Endothelial cell of umbilical vein (primary cell): ENCODE data around the gene RPS14. TPM values are rescaled to one million over a fixed set of nuclear protein-coding genes. Genes with fewer than 3 reads are reported as not detected.

ENCODE experiments used
- BruUV-seq: library from RNA; stranded (reverse); fragments of 400-500 nt; replicated peaks from 2 replicates; lab custom pipeline; 2021; lab: Mats Ljungman, UMichigan
- CTCF ChIA-PET: fragments of 300-600, 350-600 bp; sonication (Branson Sonifier 250); formaldehyde crosslinking; loops from one replicate; lab custom pipeline; 2021; ENCODE audit warnings: antibody characterized with exemption, inconsistent platforms; lab: Charles Lee
- POLR2A ChIA-PET: fragments of 300-600, 350-600 bp; sonication (Branson Sonifier 250); formaldehyde crosslinking; loops from one replicate; lab custom pipeline; 2021; ENCODE audit warnings: antibody characterized with exemption, inconsistent platforms; lab: Charles Lee
- DNase-seq: peaks from one replicate; pipeline ENCODE4 v3.0.0-alpha.2; 2011; ENCODE audit warnings: low read depth, low spot score
- FAIRE-seq: peaks from 2 replicates; lab custom pipeline; 2011; peaks lifted over from hg19 to GRCh38; lab: Jason Lieb, UNC
- H2AFZ ChIP-seq: 2 replicates; pipeline ENCODE4 v1.6.0; 2012; ENCODE audit warnings: low read depth, low read length, control low read depth, inconsistent platforms
- H3K27ac ChIP-seq: 2 replicates; pipeline ENCODE4 v1.5.1; 2011; ENCODE audit warnings: low read depth, mild to moderate bottlenecking, control low read depth, low read length, moderate library complexity; ENCODE audit not compliant: insufficient read depth
- H3K27me3 ChIP-seq, 2 experiments: 2 replicates each; pipeline versions ENCODE4 v1.6.0 to v1.6.1; 2011; ENCODE audit warnings: low read length in 2 of 2, mixed read lengths in 1 of 2; ENCODE audit not compliant: control insufficient read depth in 2 of 2, insufficient read depth in 2 of 2
- H3K36me3 ChIP-seq, 2 experiments: 2 replicates in 1 of 2; 3 replicates in 1 of 2; pipeline ENCODE4 v1.5.1; 2011; ENCODE audit warnings: low read length in 2 of 2, mild to moderate bottlenecking in 1 of 2, moderate library complexity in 1 of 2; ENCODE audit not compliant: control insufficient read depth in 2 of 2, insufficient read depth in 2 of 2; ENCODE audit errors: extremely low read depth in 1 of 2
- H3K4me1 ChIP-seq: 3 replicates; pipeline ENCODE4 v1.5.1; 2011; ENCODE audit warnings: mild to moderate bottlenecking, low read length; ENCODE audit not compliant: control insufficient read depth, insufficient read depth; ENCODE audit errors: extremely low read depth
- H3K4me2 ChIP-seq: 2 replicates; pipeline ENCODE4 v1.6.1; 2011; ENCODE audit warnings: low read length, control low read depth, mixed read lengths; ENCODE audit not compliant: insufficient read depth
- H3K4me3 ChIP-seq, 3 experiments: fragments of 200-600 bp in 1 of 3; sonication (generic), shearing (Covaris generic) in 1 of 3; replicated peaks in 1 of 3; 2 replicates each; pipeline ENCODE4 v1.5.1; 2011 to 2016; ENCODE audit warnings: control low read depth in 3 of 3, low read length in 3 of 3, mild to moderate bottlenecking in 2 of 3, inconsistent platforms in 1 of 3, low read depth in 1 of 3, moderate library complexity in 1 of 3; ENCODE audit not compliant: insufficient read depth in 1 of 3
- H3K79me2 ChIP-seq: 2 replicates; pipeline ENCODE4 v1.6.0; 2012; ENCODE audit warnings: low read length, inconsistent platforms; ENCODE audit not compliant: control insufficient read depth, insufficient read depth
- H3K9ac ChIP-seq: replicated peaks from 2 replicates; pipeline ENCODE3; 2011; ENCODE audit warnings: low read length, control low read depth; ENCODE audit not compliant: insufficient read depth; ENCODE audit errors: extremely low read depth
- H3K9me1 ChIP-seq: replicated peaks from 3 replicates; pipeline ENCODE4 v1.6.0; 2011; ENCODE audit warnings: mild to moderate bottlenecking, low read length; ENCODE audit not compliant: control insufficient read depth, insufficient read depth; ENCODE audit errors: extremely low read depth
- H3K9me3 ChIP-seq: replicated peaks from 2 replicates; pipeline ENCODE4 v1.5.1; 2012; ENCODE audit warnings: low read length, inconsistent platforms; ENCODE audit not compliant: control insufficient read depth, insufficient read depth
- H4K20me1 ChIP-seq: replicated peaks from 2 replicates; pipeline ENCODE3; 2011; ENCODE audit warnings: mild to moderate bottlenecking, low read length; ENCODE audit not compliant: control insufficient read depth, insufficient read depth; ENCODE audit errors: extremely low read depth
- JUN ChIP-seq: IDR thresholded peaks from 2 replicates; pipeline ENCODE4 v1.6.1; 2011; ENCODE audit warnings: borderline replicate concordance, low read depth; ENCODE audit not compliant: insufficient read length, insufficient read depth
- MAX ChIP-seq: IDR thresholded peaks from 2 replicates; pipeline ENCODE4 v1.6.1; 2011; ENCODE audit not compliant: insufficient read depth, insufficient read length
- MYC ChIP-seq: IDR thresholded peaks from one replicate; pipeline ENCODE4 v1.6.1; 2011; ENCODE audit warnings: mild to moderate bottlenecking, low read depth, low read length
- POLR2A ChIP-seq: IDR thresholded peaks from 2 replicates; pipeline ENCODE4 v1.6.1; 2012; ENCODE audit warnings: low read depth, mild to moderate bottlenecking, control low read depth, low read length
- POLR2AphosphoS5 ChIP-seq: IDR thresholded peaks from 2 replicates; pipeline ENCODE4 v1.6.1; 2012; ENCODE audit warnings: low read depth, mild to moderate bottlenecking, control low read depth, low read length, moderate library complexity; ENCODE audit not compliant: insufficient read depth
- dilution Hi-C: fragments of 300-500 bp; cut with MboI; formaldehyde crosslinking; loops from one replicate; pipeline ENCODE4 v1.15.0; 2019; ENCODE audit warnings: low sequenced_read_pairs; ENCODE audit not compliant: extremely low pct_ligation_motif_present
- intact Hi-C: fragments of 100-400 bp; cut with micrococcal nuclease; formaldehyde crosslinking; loops from one replicate; pipeline ENCODE4 v1.10.0; 2022
- polyA plus RNA-seq, 4 experiments: library from polyadenylated mRNA; depleted of rRNA in 3 of 4; stranded (reverse) in 3 of 4; unstranded in 1 of 4; fragments of >200 nt; gene quantifications; 2 replicates each; pipeline versions ENCODE4 v1.2.1 to v1.2.3, GENCODE V29; 2011 to 2012; ENCODE audit warnings: missing spikeins in 1 of 4
- total RNA-seq: library from RNA; stranded (reverse); gene quantifications from 2 replicates; pipeline ENCODE4 v1.2.3, GENCODE V29; 2021

The RPS14 gene
- total and polyA plus RNA-seq, 2 donors (not counting 3 experiments of a cell fraction or from before 2014, with no cell fraction given), result 1,852 to 5,521 TPM

- no peak overlapping the region for H3K9ac ChIP-seq
- no peak overlapping the region for H2AFZ ChIP-seq
- BruUV-seq, result no TSS peak
- POLR2A ChIA-PET, result no interaction called here
- H3K4me2 ChIP-seq, result no peak overlapping the region
- intact Hi-C loops, result no loop called here
- H3K9me1 ChIP-seq, result no peaks in the 10 kb centered on the region
- H3K4me1 ChIP-seq, result peaks cover 26% of the 10 kb centered on the region
- no peaks in the 10 kb centered on the region for H3K9me3 ChIP-seq
- CTCF ChIA-PET, result no interaction called here
- peaks cover 43% of the 10 kb centered on the region in 2 experiments for H3K36me3 ChIP-seq
- TF ChIP-seq MYC (no peak), JUN (no peak)
- no peak overlapping the region for H3K27ac ChIP-seq
- DNase-seq, result no peak
- peaks cover 4% of the 10 kb centered on the region for H4K20me1 ChIP-seq
- peaks cover 31% of the 10 kb centered on the region for H3K79me2 ChIP-seq
- H3K27me3 ChIP-seq, result no peaks in the 10 kb centered on the region
- no peak overlapping the region for H3K4me3 ChIP-seq
- dilution Hi-C loops, result no loop called here
- FAIRE-seq, result no peak
These were observed 6.1 kb downstream of the RPS14 start for GRCh38 chr5:150443242-150444075.

GRCh38 chr5:150442699-150443080, 6.8 kb downstream of the RPS14 start:
- no peak for FAIRE-seq
- peaks cover 40 to 42% of the 10 kb centered on the region in 2 experiments for H3K36me3 ChIP-seq
- intact Hi-C loops, result no loop called here
- H3K79me2 ChIP-seq, result peaks cover 23% of the 10 kb centered on the region
- no peak overlapping the region for H3K4me2 ChIP-seq
- no peak overlapping the region for H3K27ac ChIP-seq
- dilution Hi-C loops, result no loop called here
- H3K4me1 ChIP-seq, result peaks cover 18% of the 10 kb centered on the region
- no TSS peak for BruUV-seq
- no peaks in the 10 kb centered on the region for H3K27me3 ChIP-seq
- no peak overlapping the region for H3K4me3 ChIP-seq
- no peak overlapping the region for H2AFZ ChIP-seq
- peak; percentile 37 for TF ChIP-seq POLR2A
- TF ChIP-seq POLR2AphosphoS5, result peak; percentile 80
- no peak for TF ChIP-seq MAX
- H3K9ac ChIP-seq, result no peak overlapping the region
- no peaks in the 10 kb centered on the region for H3K9me1 ChIP-seq
- ChIA-PET POLR2A (no interaction called here), CTCF (interaction anchor here (1.0 to 1.2 kb wide), 2 partner anchors 16 to 102 kb away, joined by 3 to 5 read pairs; no protein-coding TSS in a partner anchor)
- peaks cover 3% of the 10 kb centered on the region for H4K20me1 ChIP-seq
- DNase-seq, result no peak
- H3K9me3 ChIP-seq, result no peaks in the 10 kb centered on the region
